Esophagus (tissue), 2 donors: ENCODE results near the gene CNGA1. TPM values are rescaled to one million over a fixed set of nuclear protein-coding genes. Genes with fewer than 3 reads are reported as not detected.
"Not testable (repeated sequence)": the region's sequence is repeated elsewhere in the genome, so short reads cannot be mapped to it uniquely, and the experiment has no call there.

Experiments used
- H3K27ac ChIP-seq, 2 donors: one replicate each; pipeline ENCODE4 v1.5.1; 2013; ENCODE audit warnings: low read depth in 2 of 2, mild to moderate bottlenecking in 2 of 2, inconsistent platforms in 1 of 2, low read length in 1 of 2, moderate library complexity in 1 of 2
- H3K27me3 ChIP-seq, 2 donors: one replicate each; pipeline ENCODE4 v1.6.1; 2013; ENCODE audit warnings: low read length in 2 of 2, control low read depth in 1 of 2, mild to moderate bottlenecking in 1 of 2; ENCODE audit not compliant: insufficient read depth in 2 of 2, control insufficient read depth in 1 of 2
- H3K36me3 ChIP-seq, 2 donors: one replicate each; pipeline ENCODE4 v1.6.1; 2013; ENCODE audit warnings: low read length in 1 of 2; ENCODE audit not compliant: control insufficient read depth in 2 of 2, insufficient read depth in 2 of 2
- H3K4me1 ChIP-seq, 2 donors: one replicate each; pipeline ENCODE4 v1.6.1; 2013; ENCODE audit warnings: low read length in 1 of 2; ENCODE audit not compliant: control insufficient read depth in 2 of 2, insufficient read depth in 2 of 2
- H3K4me3 ChIP-seq, 2 donors: one replicate each; pipeline ENCODE4 v1.5.1; 2013; ENCODE audit warnings: low read length in 2 of 2, mild to moderate bottlenecking in 2 of 2, low read depth in 1 of 2, moderate library complexity in 1 of 2
- H3K9me3 ChIP-seq, 2 donors: one replicate each; pipeline ENCODE4 v1.6.1; 2013; ENCODE audit warnings: mild to moderate bottlenecking in 2 of 2, low read depth in 1 of 2, low read length in 1 of 2, moderate library complexity in 1 of 2; ENCODE audit not compliant: control insufficient read depth in 2 of 2, insufficient read depth in 1 of 2
- WGBS, 2 donors: extraction: QIAGEN DNeasy Blood & Tissue Kit; methylation state at CpG; one replicate each; pipeline ENCODE4 v1.1.7; 2013; 5-methylcytosine and 5-hydroxymethylcytosine counted together
- polyA plus RNA-seq, 2 donors: library from polyadenylated mRNA; stranded (reverse); fragments of 200-250 nt; gene quantifications; one replicate each; pipeline ENCODE4 v1.2.3, GENCODE V29; 2013
- donor health status: healthy with polysubstance abuse.
- donor health status: Bipolar disorder and iron deficiency.

Gene CNGA1
- polyA plus RNA-seq, 2 donors: 3.4 to 8.8 TPM

DNA sequence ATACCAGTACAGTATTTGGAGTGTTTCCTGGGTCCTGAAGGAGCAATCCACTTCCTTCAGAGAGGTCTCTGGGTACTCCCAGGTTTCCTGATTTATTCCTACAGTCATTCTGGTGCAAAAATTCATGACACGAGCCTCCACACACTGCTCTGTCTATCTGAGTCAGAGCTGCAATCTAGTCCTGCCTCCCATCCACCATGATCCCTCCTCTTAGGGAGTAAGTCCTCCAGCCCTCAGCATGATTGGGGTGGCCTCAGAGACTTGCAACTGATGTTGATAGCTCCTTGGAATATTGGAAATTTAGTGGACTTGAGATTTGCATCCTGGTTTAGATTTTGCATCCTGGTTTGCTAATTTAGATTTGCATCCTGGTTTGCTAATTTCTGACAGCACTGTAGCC lies 20.5 kb downstream of the CNGA1 start:
- Histone ChIP-seq H3K4me1 (no peaks in the 10 kb centered on the region), H3K9me3 (peaks cover under 1 to 4% of the 10 kb centered on the region in 2 donors), H3K36me3 (no peaks in the 10 kb centered on the region), H3K27ac (no peak overlapping the region), H3K27me3 (no peaks in the 10 kb centered on the region), H3K4me3 (no peak overlapping the region)
- 86 to 94% methylated on average over 1 of the region's 1 CpG for WGBS, 2 donors

DNA sequence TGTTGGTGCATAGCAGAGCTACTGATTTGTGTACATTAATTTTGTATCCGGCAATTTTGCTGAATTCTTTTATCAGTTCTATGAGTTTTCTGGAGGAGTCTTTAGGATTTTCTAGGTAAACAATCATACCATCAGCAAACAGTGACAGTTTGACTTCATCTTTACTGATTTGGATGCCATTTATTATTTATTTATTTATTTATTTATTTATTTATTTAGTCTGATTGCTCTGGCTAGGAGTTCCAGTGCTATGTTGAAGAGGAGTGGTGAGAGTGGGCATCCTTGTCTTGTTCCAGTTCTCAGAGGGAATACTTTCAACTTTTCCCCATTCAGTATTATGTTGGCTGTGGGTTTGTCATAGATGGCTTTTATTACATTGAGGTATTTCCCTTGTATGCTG lies 24.0 kb downstream of the CNGA1 start:
- H3K9me3 ChIP-seq, H3K4me3 ChIP-seq, H3K27ac ChIP-seq, H3K36me3 ChIP-seq, H3K27me3 ChIP-seq, H3K4me1 ChIP-seq: not testable (repeated sequence)
- WGBS, 2 donors: 90 to 100% methylated on average over 1 of the region's 1 CpG

DNA sequence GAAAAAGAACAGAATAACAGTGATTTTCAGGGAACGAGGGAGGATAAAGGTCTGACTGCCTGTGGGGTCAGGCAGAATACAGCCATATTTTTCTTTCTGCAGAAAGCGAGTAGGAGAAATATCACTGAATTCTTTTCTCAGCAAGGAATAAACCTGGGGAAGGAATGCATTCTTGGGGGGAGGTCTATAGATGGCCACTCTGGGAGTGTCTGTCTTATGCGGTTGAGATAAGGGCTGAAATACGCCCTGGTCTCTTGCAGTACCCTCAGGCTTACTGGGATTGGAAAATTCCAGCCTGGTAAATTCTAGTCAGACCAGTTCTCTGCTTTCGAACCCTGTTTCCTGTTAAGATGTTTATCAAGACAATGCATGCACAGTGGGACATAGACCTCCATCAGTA lies 26.3 kb downstream of the CNGA1 start:
- H3K9me3 ChIP-seq: peaks cover 0 to 4% of the 10 kb centered on the region in 2 donors
- 90 to 93% methylated on average over 5 of the region's 5 CpGs for WGBS, 2 donors

GRCh38 chr4:47974566-47974965 lies 41.9 kb downstream of the CNGA1 start:
- Histone ChIP-seq H3K27me3 (no peaks in the 10 kb centered on the region), H3K27ac (no peak overlapping the region), H3K4me3 (no peak overlapping the region), H3K4me1 (no peaks in the 10 kb centered on the region), H3K9me3 (no peaks in the 10 kb centered on the region), H3K36me3 (no peaks in the 10 kb centered on the region)
- 82 to 87% methylated on average over 3 of the region's 3 CpGs for WGBS, 2 donors

More for the DNA sequence above, 26.3 kb downstream of the CNGA1 start:
- Histone ChIP-seq H3K4me3 (no peak overlapping the region), H3K4me1 (no peaks in the 10 kb centered on the region), H3K27me3 (no peaks in the 10 kb centered on the region), H3K36me3 (no peaks in the 10 kb centered on the region), H3K27ac (no peak overlapping the region)

DNA sequence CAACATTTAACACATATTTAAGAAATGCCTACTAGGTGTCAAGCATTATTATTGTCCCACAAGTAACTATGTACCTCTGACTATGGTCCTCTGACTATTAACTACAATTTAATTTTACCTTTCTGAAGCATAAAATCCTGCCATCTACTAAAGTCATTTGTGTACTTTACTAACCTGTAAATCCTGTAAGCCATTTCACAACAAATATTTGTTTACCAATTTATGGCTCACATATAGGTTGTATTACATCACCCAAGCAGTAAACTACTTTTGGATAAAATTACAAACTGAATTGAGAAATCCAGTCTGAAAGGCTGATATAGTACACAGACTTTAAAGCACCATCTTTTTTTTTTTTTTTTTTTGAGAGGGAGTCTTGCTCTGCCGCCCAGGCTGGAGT lies 43.8 kb downstream of the CNGA1 start:
- Histone ChIP-seq H3K9me3 (no peaks in the 10 kb centered on the region), H3K4me3 (no peak overlapping the region), H3K27ac (no peak overlapping the region), H3K27me3 (no peaks in the 10 kb centered on the region), H3K4me1 (no peaks in the 10 kb centered on the region), H3K36me3 (no peaks in the 10 kb centered on the region)
- 90 to 100% methylated on average over 1 of the region's 1 CpG for WGBS, 2 donors

- no peak overlapping the region for H3K27ac ChIP-seq
- no peak overlapping the region for H3K4me3 ChIP-seq
- no peaks in the 10 kb centered on the region for H3K4me1 ChIP-seq
- H3K9me3 ChIP-seq: no peaks in the 10 kb centered on the region
- no peaks in the 10 kb centered on the region for H3K36me3 ChIP-seq
- 88 to 92% methylated on average over 1 of the region's 1 CpG for WGBS, 2 donors
- H3K27me3 ChIP-seq: no peaks in the 10 kb centered on the region
Observed at GRCh38 chr4:47972181-47972580, 44.3 kb downstream of the CNGA1 start.

DNA sequence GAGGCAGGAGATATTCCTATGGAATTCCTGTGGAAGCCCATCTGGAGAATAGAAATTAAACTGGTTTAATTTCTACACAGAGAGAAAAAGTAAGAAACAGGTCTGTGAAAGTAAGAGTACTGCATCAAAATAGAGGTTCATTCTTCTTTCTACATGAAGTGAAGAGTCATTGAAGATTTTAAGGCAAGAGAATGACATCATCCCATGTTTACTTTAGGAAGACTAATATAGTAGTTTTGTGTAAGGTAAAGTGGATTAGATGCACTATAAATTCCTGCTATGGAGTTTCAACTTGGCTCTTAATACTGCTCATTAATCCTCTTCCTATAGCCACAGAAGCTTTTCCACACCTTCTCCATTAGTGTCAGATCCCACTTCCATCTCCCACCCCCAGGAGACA lies 47.6 kb downstream of the CNGA1 start:
- H3K27ac ChIP-seq: no peak overlapping the region
- H3K4me1 ChIP-seq: no peaks in the 10 kb centered on the region
- no peaks in the 10 kb centered on the region for H3K36me3 ChIP-seq
- H3K4me3 ChIP-seq: no peak overlapping the region
- no peaks in the 10 kb centered on the region for H3K27me3 ChIP-seq
- no peaks in the 10 kb centered on the region for H3K9me3 ChIP-seq

- Histone ChIP-seq H3K9me3 (no peaks in the 10 kb centered on the region), H3K27me3 (no peaks in the 10 kb centered on the region), H3K36me3 (no peaks in the 10 kb centered on the region), H3K4me3 (no peak overlapping the region), H3K4me1 (no peaks in the 10 kb centered on the region), H3K27ac (no peak overlapping the region)
- WGBS, 2 donors: 69 to 84% methylated on average over 6 of the region's 6 CpGs
Observed at GRCh38 chr4:47954677-47955076, 61.8 kb downstream of the CNGA1 start.

DNA sequence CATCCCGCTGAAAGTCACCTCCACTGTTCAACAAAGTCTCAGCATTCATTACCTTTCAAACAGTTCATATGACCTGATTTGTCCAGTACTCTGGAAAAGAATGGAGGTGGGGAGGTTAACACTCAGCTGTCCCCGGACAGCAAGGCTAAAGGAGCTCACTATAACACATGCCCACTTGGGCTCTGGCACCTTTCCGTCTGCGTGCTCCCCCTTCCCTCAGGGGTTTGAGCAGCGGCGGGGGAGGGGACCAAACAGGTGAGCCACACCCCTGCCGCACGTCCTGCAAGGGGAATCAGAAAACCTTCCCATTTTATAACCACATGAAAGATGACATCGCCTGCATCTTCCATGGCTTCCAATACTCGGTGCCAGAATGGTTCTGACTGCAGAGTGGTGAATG lies 62.2 kb downstream of the CNGA1 start:
- no peaks in the 10 kb centered on the region for H3K4me1 ChIP-seq
- H3K4me3 ChIP-seq: no peak overlapping the region
- H3K27ac ChIP-seq: no peak overlapping the region
- 56 to 66% methylated on average over 10 of the region's 10 CpGs for WGBS, 2 donors
- H3K27me3 ChIP-seq: no peaks in the 10 kb centered on the region
- no peaks in the 10 kb centered on the region for H3K9me3 ChIP-seq
- H3K36me3 ChIP-seq: no peaks in the 10 kb centered on the region

DNA sequence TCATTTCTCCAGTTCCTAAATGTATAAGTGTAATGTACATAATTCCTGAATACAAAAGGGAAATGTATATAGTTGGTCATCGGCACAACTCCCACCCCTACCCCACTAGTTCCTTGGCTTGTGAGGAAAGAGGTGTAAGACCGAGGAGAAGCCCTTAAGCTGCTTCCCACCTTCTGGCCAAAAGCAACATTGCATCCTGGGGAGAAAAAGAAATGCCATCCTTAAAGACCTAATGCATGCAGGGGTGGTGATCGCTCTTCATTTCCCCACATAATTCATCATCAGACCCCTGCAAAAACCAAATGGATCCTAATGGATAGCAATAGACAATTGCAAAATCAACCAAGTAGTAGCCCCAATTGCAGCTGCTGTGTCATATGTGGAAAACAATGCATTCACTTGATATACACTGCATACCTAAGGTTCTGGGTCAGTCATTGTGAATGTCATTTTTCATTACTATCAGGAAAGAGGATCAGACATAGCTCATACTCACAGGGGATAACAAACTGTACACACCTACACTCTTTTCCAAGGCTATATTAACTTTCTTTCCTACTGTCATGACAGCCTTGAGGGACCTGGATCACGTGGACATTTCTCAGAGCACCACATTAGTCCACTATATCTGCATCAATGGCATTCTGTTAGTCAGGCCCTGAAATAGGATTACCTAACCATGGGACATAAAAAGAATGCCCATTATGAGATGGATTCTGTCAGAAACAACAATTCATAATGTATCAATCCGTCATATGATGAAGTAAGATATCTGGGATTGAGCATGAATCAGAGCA lies 70.4 kb downstream of the CNGA1 start:
- no peaks in the 10 kb centered on the region for H3K27me3 ChIP-seq
- 88 to 90% methylated on average over 5 of the region's 5 CpGs for WGBS, 2 donors
- H3K36me3 ChIP-seq: no peaks in the 10 kb centered on the region
- H3K27ac ChIP-seq: no peak overlapping the region
- H3K4me1 ChIP-seq: no peaks in the 10 kb centered on the region
- no peaks in the 10 kb centered on the region for H3K9me3 ChIP-seq
- no peak overlapping the region for H3K4me3 ChIP-seq
